Right ventricle myocardium superior (tissue), 1 donor: ENCODE measurements around the gene HDHD2. TPM values are rescaled to one million over a fixed set of nuclear protein-coding genes. Genes with fewer than 3 reads are reported as not detected.

Source experiments
- ATAC-seq: fragments of 200-7000 bp; cut with Tn5 transposase; one replicate; pipeline ENCODE4 v1.9.1; 2020; ENCODE audit warnings: mild to moderate bottlenecking; ENCODE audit not compliant: poor library complexity
- DNase-seq: peaks from one replicate; pipeline ENCODE4 v3.0.0-alpha.2; 2020
- intact Hi-C: fragments of 100-400 bp; cut with DNase I; formaldehyde crosslinking; loops from one replicate; pipeline ENCODE4 v1.11.2; 2022
- total RNA-seq: library from RNA; stranded (reverse); fragmentation: NEBNext Ultra II Directional; extraction: Animal tissue kit (Norgen Biotek cat#: 25700); gene quantifications from one replicate; pipeline ENCODE4 v1.2.1, GENCODE V29; 2021
- donor health status: DM: no; HTN: yes; CAD: no; lungs with severe emphysema.

The HDHD2 gene
- total RNA-seq, 1 donor from 2014 or later: 30.7 TPM

- no peak for ATAC-seq
- intact Hi-C loops: no loop called here
- DNase-seq: no peak
These were observed 68.7 kb downstream of the HDHD2 start for GRCh38 chr18:47081578-47081977.

- intact Hi-C loops: no loop called here
- no peak for DNase-seq
- no peak for ATAC-seq
These were observed 69.4 kb downstream of the HDHD2 start for GRCh38 chr18:47080872-47081271.

- DNase-seq (no peak), ATAC-seq (no peak)
- intact Hi-C loops: no loop called here
These were observed 73.2 kb downstream of the HDHD2 start for GRCh38 chr18:47077111-47077510.

- ATAC-seq (no peak), DNase-seq (no peak)
- intact Hi-C loops: no loop called here
These were observed 75.0 kb downstream of the HDHD2 start for GRCh38 chr18:47075098-47075883.

GRCh38 chr18:47067648-47068047 lies 82.7 kb downstream of the HDHD2 start:
- ATAC-seq: no peak

GRCh38 chr18:47063096-47063495 lies 87.2 kb downstream of the HDHD2 start:
- ATAC-seq: no peak
- intact Hi-C loops: no loop called here
- no peak for DNase-seq

More at GRCh38 chr18:47067648-47068047, 82.7 kb downstream of the HDHD2 start:
- intact Hi-C loops: no loop called here
- no peak for DNase-seq

GRCh38 chr18:47062471-47062870 lies 87.8 kb downstream of the HDHD2 start:
- no peak for ATAC-seq
- intact Hi-C loops: no loop called here
- no peak for DNase-seq

Other genes starting within 250 kb of the HDHD2 start
- gene PIAS2, start 233.0 kb downstream of the HDHD2 start, total RNA-seq: 28.1 TPM
- gene KATNAL2, start 232.9 kb downstream of the HDHD2 start, total RNA-seq: 3.0 TPM
- not detected for gene ELOA2, start 114.9 kb downstream of the HDHD2 start, total RNA-seq
- 7.8 TPM for gene IER3IP1, start 25.9 kb upstream of the HDHD2 start, total RNA-seq
- gene SKOR2, start 101.2 kb upstream of the HDHD2 start, total RNA-seq: not detected